Small intestine (tissue), 7 donors: ENCODE measurements around the gene NCBP3. TPM values are rescaled to one million over a fixed set of nuclear protein-coding genes. Genes with fewer than 3 reads are reported as not detected.

Experiments
- DNase-seq, 2 donors: peaks; one replicate each; pipeline versions ENCODE4 v3.0.0 to v3.0.0-alpha.2; 2013
- FAIRE-seq: peaks from 2 replicates; lab custom pipeline; 2012; peaks lifted over from hg19 to GRCh38; lab: Jason Lieb, UNC
- H3K27ac ChIP-seq, 3 donors: one replicate each; pipeline ENCODE4 v1.5.1; 2013; ENCODE audit warnings: low read length in 2 of 3, mild to moderate bottlenecking in 2 of 3, control low read depth in 1 of 3, inconsistent platforms in 1 of 3, low read depth in 1 of 3, moderate library complexity in 1 of 3
- H3K27me3 ChIP-seq, 3 donors: one replicate each; pipeline ENCODE4 v1.6.1; 2013; ENCODE audit warnings: low read length in 3 of 3, inconsistent platforms in 1 of 3; ENCODE audit not compliant: control insufficient read depth in 3 of 3, insufficient read depth in 3 of 3
- H3K36me3 ChIP-seq, 3 donors: one replicate each; pipeline ENCODE4 v1.6.1; 2013; ENCODE audit warnings: low read length in 3 of 3, inconsistent platforms in 1 of 3, low read depth in 1 of 3, mild to moderate bottlenecking in 1 of 3, moderate library complexity in 1 of 3; ENCODE audit not compliant: control insufficient read depth in 3 of 3, insufficient read depth in 2 of 3
- H3K4me1 ChIP-seq, 3 donors: one replicate each; pipeline ENCODE4 v1.6.1; 2013; ENCODE audit warnings: low read length in 2 of 3, inconsistent platforms in 1 of 3, low read depth in 1 of 3, mild to moderate bottlenecking in 1 of 3, moderate library complexity in 1 of 3; ENCODE audit not compliant: control insufficient read depth in 3 of 3, insufficient read depth in 2 of 3
- H3K4me3 ChIP-seq, 3 donors: one replicate each; pipeline ENCODE4 v1.5.1; 2013; ENCODE audit warnings: low read length in 3 of 3, control low read depth in 1 of 3, inconsistent platforms in 1 of 3, low read depth in 1 of 3, mild to moderate bottlenecking in 1 of 3, moderate library complexity in 1 of 3
- H3K9me3 ChIP-seq, 2 donors: one replicate each; pipeline ENCODE4 v1.6.1; 2013; ENCODE audit warnings: low read depth in 1 of 2, low read length in 1 of 2; ENCODE audit not compliant: control insufficient read depth in 2 of 2, insufficient read depth in 1 of 2
- WGBS, 3 donors: extraction: QIAGEN DNeasy Blood & Tissue Kit; methylation state at CpG; one replicate each; pipeline ENCODE4 v1.1.7; 2013; 5-methylcytosine and 5-hydroxymethylcytosine counted together
- polyA plus RNA-seq, 4 donors: library from polyadenylated mRNA; stranded (reverse) in 3 of 4; unstranded in 1 of 4; fragments of 200-250 nt in 3 of 4; fragments of 120-200 nt in 1 of 4; gene quantifications; one replicate each; pipeline versions ENCODE4 v1.2.1 to v1.2.3, GENCODE V29; 2013
- donor health status: healthy with polysubstance abuse.
- donor health status: control.
- donor health status: control.
- donor health status: Bipolar disorder and iron deficiency.
- donor health status: healthy.

The NCBP3 gene
- polyA plus RNA-seq, 4 donors: 14.9 to 64.3 (median 21.2) TPM

- DNase-seq: no peak
- 86 to 90% (median 89%) methylated on average over 20 of the region's 20 CpGs for WGBS, 3 donors
- Histone ChIP-seq H3K27me3 (no peaks in the 10 kb centered on the region), H3K9me3 (no peaks in the 10 kb centered on the region), H3K27ac (no peak overlapping the region), H3K4me3 (no peak overlapping the region), H3K4me1 (no peaks in the 10 kb centered on the region), H3K36me3 (no peaks in the 10 kb centered on the region)
- no peak for FAIRE-seq
Observed at GRCh38 chr17:3777366-3778120, 68.5 kb downstream of the NCBP3 start.

GRCh38 chr17:3773966-3774365 lies 72.1 kb downstream of the NCBP3 start:
- H3K4me1 ChIP-seq: no peaks in the 10 kb centered on the region
- FAIRE-seq (no peak), DNase-seq (no peak)
- no peak overlapping the region for H3K4me3 ChIP-seq
- H3K9me3 ChIP-seq: no peaks in the 10 kb centered on the region
- no peaks in the 10 kb centered on the region for H3K27me3 ChIP-seq
- no peak overlapping the region for H3K27ac ChIP-seq
- WGBS, 3 donors: 89 to 98% (median 93%) methylated on average over 3 of the region's 3 CpGs
- no peaks in the 10 kb centered on the region for H3K36me3 ChIP-seq

- FAIRE-seq (no peak), DNase-seq (no peak)
- no peak overlapping the region for H3K4me3 ChIP-seq
- no peak overlapping the region for H3K27ac ChIP-seq
- no peaks in the 10 kb centered on the region for H3K36me3 ChIP-seq
- 38 to 58% (median 51%) methylated on average over 5 of the region's 5 CpGs for WGBS, 3 donors
- H3K27me3 ChIP-seq: no peaks in the 10 kb centered on the region
- no peaks in the 10 kb centered on the region for H3K4me1 ChIP-seq
- no peaks in the 10 kb centered on the region for H3K9me3 ChIP-seq
Observed at GRCh38 chr17:3773511-3773910, 72.5 kb downstream of the NCBP3 start.

- Histone ChIP-seq H3K27ac (no peak overlapping the region), H3K4me1 (no peaks in the 10 kb centered on the region), H3K27me3 (no peaks in the 10 kb centered on the region), H3K4me3 (no peak overlapping the region), H3K9me3 (peaks cover 0 to under 1% of the 10 kb centered on the region in 2 donors), H3K36me3 (no peaks in the 10 kb centered on the region)
- WGBS, 3 donors: 67 to 78% (median 78%) methylated on average over 12 of the region's 12 CpGs
- DNase-seq (no peak), FAIRE-seq (no peak)
Observed at GRCh38 chr17:3772764-3773163, 73.3 kb downstream of the NCBP3 start.

GRCh38 chr17:3771140-3771539 lies 74.9 kb downstream of the NCBP3 start:
- Histone ChIP-seq H3K27me3 (no peaks in the 10 kb centered on the region), H3K4me1 (no peaks in the 10 kb centered on the region), H3K9me3 (peaks cover 0 to 4% of the 10 kb centered on the region in 2 donors), H3K4me3 (no peak overlapping the region), H3K36me3 (no peaks in the 10 kb centered on the region), H3K27ac (no peak overlapping the region)
- WGBS, 3 donors: 73 to 82% (median 75%) methylated on average over 16 of the region's 16 CpGs
- FAIRE-seq (no peak), DNase-seq (no peak)

GRCh38 chr17:3770466-3770865 lies 75.6 kb downstream of the NCBP3 start:
- Histone ChIP-seq H3K36me3 (no peaks in the 10 kb centered on the region), H3K4me1 (no peaks in the 10 kb centered on the region), H3K27me3 (no peaks in the 10 kb centered on the region), H3K27ac (peak overlapping the region in 1 of 3 donors; percentile 58), H3K9me3 (peaks cover 0 to 4% of the 10 kb centered on the region in 2 donors), H3K4me3 (no peak overlapping the region)
- WGBS, 3 donors: 55 to 79% (median 63%) methylated on average over 8 of the region's 8 CpGs
- FAIRE-seq (no peak), DNase-seq (peak in 1 of 2 donors; percentile 65)

GRCh38 chr17:3768769-3769168 lies 77.3 kb downstream of the NCBP3 start:
- H3K9me3 ChIP-seq: peaks cover 0 to 4% of the 10 kb centered on the region in 2 donors
- no peak overlapping the region for H3K4me3 ChIP-seq
- no peaks in the 10 kb centered on the region for H3K27me3 ChIP-seq
- DNase-seq: no peak
- FAIRE-seq: no peak
- no peaks in the 10 kb centered on the region for H3K4me1 ChIP-seq
- peak overlapping the region in 1 of 3 donors; percentile 16 for H3K27ac ChIP-seq
- H3K36me3 ChIP-seq: no peaks in the 10 kb centered on the region
- 62 to 79% (median 72%) methylated on average over 8 of the region's 8 CpGs for WGBS, 3 donors

GRCh38 chr17:3768341-3768740 lies 77.7 kb downstream of the NCBP3 start:
- no peaks in the 10 kb centered on the region for H3K4me1 ChIP-seq
- H3K27ac ChIP-seq: peak overlapping the region in 1 of 3 donors; percentile 16
- H3K9me3 ChIP-seq: peaks cover 0 to 4% of the 10 kb centered on the region in 2 donors
- DNase-seq: no peak
- no peaks in the 10 kb centered on the region for H3K36me3 ChIP-seq
- H3K27me3 ChIP-seq: no peaks in the 10 kb centered on the region
- WGBS, 3 donors: 72 to 92% (median 87%) methylated on average over 9 of the region's 9 CpGs
- FAIRE-seq: no peak
- H3K4me3 ChIP-seq: no peak overlapping the region
